ENCODE measurements around the gene ZNF654. TPM values are rescaled to one million over a fixed set of nuclear protein-coding genes. Genes with fewer than 3 reads are reported as not detected.

ZNF654 gene
- total RNA-seq, 2 donors from 2014 or later: 19.1 to 20.1 TPM

- H3K9me3 Mint-ChIP-seq: no peaks in the 10 kb centered on the region
- H3K36me3 Mint-ChIP-seq (ENCODE audit: insufficient read depth in 2 of 2): peaks cover 0 to 6% of the 10 kb centered on the region in 2 donors
- ATAC-seq (replicated peaks in 1 of 2) (no peak), DNase-seq (no peak)
- no peaks in the 10 kb centered on the region for H3K27me3 Mint-ChIP-seq (ENCODE audit: low read depth)
- no peak overlapping the region for H3K27ac Mint-ChIP-seq
- no peaks in the 10 kb centered on the region for H3K4me1 Mint-ChIP-seq (ENCODE audit: low read depth)
- no peak overlapping the region for H3K4me3 Mint-ChIP-seq
Observed at GRCh38 chr3:88123526-88123925, 64.5 kb downstream of the ZNF654 start.

- no peak overlapping the region for H3K4me3 Mint-ChIP-seq
- no peaks in the 10 kb centered on the region for H3K9me3 Mint-ChIP-seq
- ATAC-seq (replicated peaks in 1 of 2): no peak
- H3K27ac Mint-ChIP-seq: no peak overlapping the region
- peaks cover 11% of the 10 kb centered on the region for H3K4me1 Mint-ChIP-seq (ENCODE audit: low read depth)
- DNase-seq: no peak
- no peaks in the 10 kb centered on the region for H3K27me3 Mint-ChIP-seq (ENCODE audit: low read depth)
- H3K36me3 Mint-ChIP-seq (ENCODE audit: insufficient read depth in 2 of 2): peaks cover 0 to 4% of the 10 kb centered on the region in 2 donors
Observed at GRCh38 chr3:88131695-88132094, 72.6 kb downstream of the ZNF654 start.

- peak overlapping the region; percentile 6 for H3K27ac Mint-ChIP-seq
- no peaks in the 10 kb centered on the region for H3K9me3 Mint-ChIP-seq
- no peak overlapping the region for H3K4me3 Mint-ChIP-seq
- no peak for ATAC-seq (replicated peaks in 1 of 2)
- peaks cover 11% of the 10 kb centered on the region for H3K4me1 Mint-ChIP-seq (ENCODE audit: low read depth)
- H3K36me3 Mint-ChIP-seq (ENCODE audit: insufficient read depth in 2 of 2): peaks cover 0 to 4% of the 10 kb centered on the region in 2 donors
- no peaks in the 10 kb centered on the region for H3K27me3 Mint-ChIP-seq (ENCODE audit: low read depth)
- DNase-seq: no peak
Observed at GRCh38 chr3:88132894-88133293, 73.8 kb downstream of the ZNF654 start.

- Mint-ChIP-seq H3K27ac (peak overlapping the region; percentile 6), H3K4me1 (ENCODE audit: low read depth) (peaks cover 11% of the 10 kb centered on the region), H3K9me3 (no peaks in the 10 kb centered on the region), H3K4me3 (no peak overlapping the region), H3K36me3 (ENCODE audit: insufficient read depth in 2 of 2) (peaks cover 0 to 8% of the 10 kb centered on the region in 2 donors), H3K27me3 (ENCODE audit: low read depth) (no peaks in the 10 kb centered on the region)
- ATAC-seq (replicated peaks in 1 of 2) (peak in 1 of 2 donors; percentile 25), DNase-seq (no peak)
Observed at GRCh38 chr3:88133711-88134263, 74.7 kb downstream of the ZNF654 start.

GRCh38 chr3:88137836-88138235, 78.8 kb downstream of the ZNF654 start:
- no peak overlapping the region for H3K27ac Mint-ChIP-seq
- H3K4me3 Mint-ChIP-seq: no peak overlapping the region
- peaks cover 4 to 27% of the 10 kb centered on the region in 2 donors for H3K36me3 Mint-ChIP-seq (ENCODE audit: insufficient read depth in 2 of 2)
- H3K9me3 Mint-ChIP-seq: no peaks in the 10 kb centered on the region
- DNase-seq (no peak), ATAC-seq (replicated peaks in 1 of 2) (no peak)
- H3K27me3 Mint-ChIP-seq (ENCODE audit: low read depth): no peaks in the 10 kb centered on the region
- peaks cover 22% of the 10 kb centered on the region for H3K4me1 Mint-ChIP-seq (ENCODE audit: low read depth)

GRCh38 chr3:88141458-88142083, 82.5 kb downstream of the ZNF654 start:
- DNase-seq: no peak
- no peak for ATAC-seq (replicated peaks in 1 of 2)
- no peaks in the 10 kb centered on the region for H3K27me3 Mint-ChIP-seq (ENCODE audit: low read depth)
- no peaks in the 10 kb centered on the region for H3K9me3 Mint-ChIP-seq
- H3K4me3 Mint-ChIP-seq: no peak overlapping the region
- H3K27ac Mint-ChIP-seq: no peak overlapping the region
- peaks cover 4 to 24% of the 10 kb centered on the region in 2 donors for H3K36me3 Mint-ChIP-seq (ENCODE audit: insufficient read depth in 2 of 2)
- H3K4me1 Mint-ChIP-seq (ENCODE audit: low read depth): peaks cover 14% of the 10 kb centered on the region

- Mint-ChIP-seq H3K27me3 (ENCODE audit: low read depth) (peaks cover 4% of the 10 kb centered on the region), H3K36me3 (ENCODE audit: insufficient read depth in 2 of 2) (peaks cover 4 to 23% of the 10 kb centered on the region in 2 donors), H3K9me3 (no peaks in the 10 kb centered on the region), H3K4me1 (ENCODE audit: low read depth) (peaks cover 19% of the 10 kb centered on the region), H3K27ac (peak overlapping the region; percentile 73), H3K4me3 (peak overlapping the region in 1 of 2 donors; percentile 43)
- ATAC-seq (replicated peaks in 1 of 2) (no peak), DNase-seq (no peak)
Observed at GRCh38 chr3:88142094-88142624, 83.1 kb downstream of the ZNF654 start.

- Mint-ChIP-seq H3K27me3 (ENCODE audit: low read depth) (peaks cover 5% of the 10 kb centered on the region), H3K27ac (no peak overlapping the region), H3K4me1 (ENCODE audit: low read depth) (peaks cover 39% of the 10 kb centered on the region), H3K36me3 (ENCODE audit: insufficient read depth in 2 of 2) (peaks cover 4 to 8% of the 10 kb centered on the region in 2 donors), H3K4me3 (no peak overlapping the region), H3K9me3 (no peaks in the 10 kb centered on the region)
- ATAC-seq (replicated peaks in 1 of 2): no peak
- DNase-seq: no peak
Observed at GRCh38 chr3:88147261-88147660, 88.2 kb downstream of the ZNF654 start.

- Mint-ChIP-seq H3K9me3 (no peaks in the 10 kb centered on the region), H3K36me3 (ENCODE audit: insufficient read depth in 2 of 2) (peaks cover 4 to 7% of the 10 kb centered on the region in 2 donors), H3K27me3 (ENCODE audit: low read depth) (peaks cover 5% of the 10 kb centered on the region), H3K4me3 (peak overlapping the region; percentile 95 to 97), H3K27ac (peak overlapping the region; percentile 98), H3K4me1 (ENCODE audit: low read depth) (peaks cover 47% of the 10 kb centered on the region)
- ATAC-seq (replicated peaks in 1 of 2) (no peak), DNase-seq (no peak)
Observed at GRCh38 chr3:88148651-88149050, 89.6 kb downstream of the ZNF654 start.

- ATAC-seq (replicated peaks in 1 of 2): peak; percentile 29 to 37
- peaks cover 47% of the 10 kb centered on the region for H3K4me1 Mint-ChIP-seq (ENCODE audit: low read depth)
- peaks cover 5% of the 10 kb centered on the region for H3K27me3 Mint-ChIP-seq (ENCODE audit: low read depth)
- H3K27ac Mint-ChIP-seq: peak overlapping the region; percentile 98
- peak overlapping the region; percentile 95 to 97 for H3K4me3 Mint-ChIP-seq
- H3K36me3 Mint-ChIP-seq (ENCODE audit: insufficient read depth in 2 of 2): peaks cover 4 to 7% of the 10 kb centered on the region in 2 donors
- H3K9me3 Mint-ChIP-seq: no peaks in the 10 kb centered on the region
- DNase-seq: no peak
Observed at GRCh38 chr3:88149101-88149508, 90.0 kb downstream of the ZNF654 start.

- peak within 1 kb of the TSS; percentile 99 for H3K27ac Mint-ChIP-seq
- H3K36me3 Mint-ChIP-seq (ENCODE audit: insufficient read depth in 2 of 2): peaks cover 4 to 10% of the 10 kb centered on the region in 2 donors
- peak; percentile 89 to 93 for ATAC-seq (replicated peaks in 1 of 2)
- DNase-seq: peak; percentile 85
- peak within 1 kb of the TSS; percentile 95 to 97 for H3K4me3 Mint-ChIP-seq
- no peaks in the 10 kb centered on the region for H3K9me3 Mint-ChIP-seq
- peaks cover 5% of the 10 kb centered on the region for H3K27me3 Mint-ChIP-seq (ENCODE audit: low read depth)
- peaks cover 47% of the 10 kb centered on the region for H3K4me1 Mint-ChIP-seq (ENCODE audit: low read depth)
Observed at GRCh38 chr3:88149509-88150362, 90.7 kb downstream of the ZNF654 start, which contains the start of gene C3orf38. Gene C3orf38, plus strand, starts transcription at chr3:88149959. Its CDS starts 94 bp downstream, at chr3:88150053.

- H3K4me1 Mint-ChIP-seq (ENCODE audit: low read depth): peaks cover 47% of the 10 kb centered on the region
- peak in 1 of 2 donors; percentile 39 for DNase-seq
- H3K36me3 Mint-ChIP-seq (ENCODE audit: insufficient read depth in 2 of 2): peaks cover 4 to 10% of the 10 kb centered on the region in 2 donors
- peaks cover 5% of the 10 kb centered on the region for H3K27me3 Mint-ChIP-seq (ENCODE audit: low read depth)
- H3K27ac Mint-ChIP-seq: peak overlapping the region; percentile 99
- H3K4me3 Mint-ChIP-seq: peak overlapping the region; percentile 95 to 96
- no peaks in the 10 kb centered on the region for H3K9me3 Mint-ChIP-seq
- ATAC-seq (replicated peaks in 1 of 2): peak; percentile 10 to 21
Observed at GRCh38 chr3:88150371-88150770, 91.3 kb downstream of the ZNF654 start.

- ATAC-seq (replicated peaks in 1 of 2): no peak
- peak overlapping the region; percentile 95 to 96 for H3K4me3 Mint-ChIP-seq
- H3K4me1 Mint-ChIP-seq (ENCODE audit: low read depth): peaks cover 47% of the 10 kb centered on the region
- H3K27me3 Mint-ChIP-seq (ENCODE audit: low read depth): peaks cover 5% of the 10 kb centered on the region
- no peak for DNase-seq
- peaks cover 4 to 10% of the 10 kb centered on the region in 2 donors for H3K36me3 Mint-ChIP-seq (ENCODE audit: insufficient read depth in 2 of 2)
- H3K27ac Mint-ChIP-seq: peak overlapping the region; percentile 99
- no peaks in the 10 kb centered on the region for H3K9me3 Mint-ChIP-seq
Observed at GRCh38 chr3:88150806-88151205, 91.8 kb downstream of the ZNF654 start.
